Activated T-cell treated with anti-CD3 and anti-CD28 coated beads for 4 hours (primary cell): ENCODE data around the gene SATB1.
"Not testable (repeated sequence)": the region's sequence is repeated elsewhere in the genome, so short reads cannot be mapped to it uniquely, and the experiment has no call there.

Experiments
- DNase-seq: peaks from one replicate; pipeline ENCODE4 v3.0.0-alpha.2; 2020

SATB1 gene

DNA sequence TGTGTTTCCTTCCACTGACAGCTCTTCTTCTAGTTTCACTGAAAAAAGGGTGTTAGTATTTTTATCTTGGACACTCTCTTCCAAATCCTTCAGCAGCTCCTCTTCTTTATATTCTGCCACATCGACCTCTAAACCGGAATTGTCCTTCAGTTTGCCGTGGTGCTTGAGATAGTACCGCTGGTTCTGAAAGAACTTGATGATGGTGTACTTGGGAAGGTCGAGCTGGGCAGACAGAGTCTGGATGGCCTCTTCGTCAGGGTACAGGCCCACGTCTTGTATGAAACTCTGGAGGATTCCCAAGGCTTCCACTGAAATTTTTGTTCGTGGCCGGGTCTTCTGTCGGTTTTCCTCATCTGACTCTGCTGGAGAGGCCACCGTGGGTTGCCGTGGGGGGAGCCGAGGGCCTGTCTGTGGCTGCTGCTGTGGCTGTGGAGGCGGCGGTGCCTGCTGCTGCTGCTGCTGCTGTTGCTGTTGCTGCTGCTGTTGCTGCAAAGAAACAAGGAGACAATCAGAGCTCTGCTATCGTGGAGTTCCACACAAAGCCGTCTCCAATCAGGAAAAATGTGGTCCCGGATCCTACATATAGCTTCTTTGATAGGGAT lies 75.8 kb downstream of the SATB1 start:
- no peak for DNase-seq

DNA sequence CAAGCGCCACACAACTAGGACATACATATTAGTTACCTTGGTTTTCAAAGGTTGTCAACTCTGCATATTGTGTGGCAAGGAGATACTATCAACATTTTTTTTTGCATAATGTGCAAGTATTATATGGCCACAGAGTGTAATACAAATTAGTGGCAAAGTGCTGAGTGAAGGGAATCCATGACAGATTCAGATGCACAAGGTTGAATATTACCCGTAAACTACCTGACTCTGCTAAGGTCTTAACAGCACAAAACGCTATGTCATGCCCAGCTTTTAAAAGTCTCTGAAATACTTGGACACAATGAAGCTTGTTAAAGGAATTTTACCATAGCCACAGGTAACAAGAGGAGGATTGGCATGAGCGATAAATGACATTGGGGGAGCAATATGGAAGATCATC lies 79.0 kb downstream of the SATB1 start:
- no peak for DNase-seq

DNA sequence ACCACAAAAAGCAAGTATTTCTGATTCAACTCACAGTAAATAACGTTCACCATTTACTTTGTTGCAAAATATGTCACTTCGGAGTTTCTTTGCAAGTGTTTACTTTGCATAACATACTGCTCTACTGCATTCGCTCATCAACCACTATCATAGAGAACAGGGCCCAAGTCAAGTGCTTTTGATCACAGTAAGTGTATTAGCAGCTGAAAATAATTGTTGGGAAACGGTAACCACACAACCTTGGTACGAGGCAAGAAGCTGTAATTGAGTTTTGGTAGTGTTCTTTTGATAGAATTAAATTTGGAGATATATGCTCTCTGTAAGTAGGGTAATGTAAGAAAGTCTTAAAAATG lies 80.1 kb downstream of the SATB1 start:
- DNase-seq, result no peak

DNA sequence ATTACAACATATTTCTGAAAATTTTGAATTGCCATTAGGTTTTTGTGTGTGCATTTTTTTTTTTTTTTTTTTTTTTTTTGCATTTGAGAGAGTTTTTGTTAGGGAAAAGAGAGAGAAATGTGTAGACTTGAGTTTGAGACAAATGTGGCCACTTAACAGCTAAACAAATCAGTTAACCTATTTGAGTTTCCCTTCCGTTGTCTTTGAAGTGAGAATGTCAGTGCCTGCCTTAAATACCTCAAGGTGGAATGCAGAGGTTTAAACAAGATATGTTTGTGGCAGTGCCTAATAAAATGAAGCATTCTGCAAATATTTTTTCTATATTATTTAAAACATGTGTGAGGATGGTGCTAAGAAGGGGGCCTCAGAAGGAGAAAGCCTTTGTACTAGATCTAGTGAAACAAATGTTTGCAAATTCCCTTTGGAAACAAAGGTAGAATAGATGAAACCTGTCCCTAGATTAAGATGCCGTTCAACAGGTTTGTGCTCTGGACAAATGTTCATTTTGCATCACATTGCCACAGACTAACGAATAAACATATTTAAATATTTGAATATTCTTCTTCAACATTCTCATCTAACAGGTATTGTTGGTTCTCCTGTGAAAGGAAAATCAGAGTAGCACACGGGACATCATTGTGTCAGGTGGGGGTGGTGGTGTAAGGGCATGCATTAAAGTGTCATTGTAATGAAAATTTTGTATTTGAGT lies 80.7 kb downstream of the SATB1 start:
- no peak for DNase-seq

DNA sequence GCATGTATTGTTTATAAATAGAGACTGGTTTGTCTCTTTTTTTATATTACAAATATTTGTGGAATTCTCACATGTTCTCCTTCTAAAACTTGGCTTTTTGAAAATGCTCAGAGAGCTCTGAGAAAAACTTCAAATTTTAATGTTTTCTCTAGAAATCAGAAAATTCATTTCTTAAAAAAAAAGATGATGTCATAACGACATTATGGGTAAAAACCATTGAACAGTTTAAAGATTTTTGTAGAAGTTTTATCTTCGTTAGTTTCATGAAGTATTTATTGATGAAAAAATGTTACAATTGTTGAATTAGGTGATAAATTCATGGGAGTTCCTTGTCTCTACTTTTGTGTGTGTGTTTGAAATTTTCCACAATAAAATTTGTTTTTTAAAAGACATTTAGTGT lies 81.3 kb downstream of the SATB1 start:
- no peak for DNase-seq

DNA sequence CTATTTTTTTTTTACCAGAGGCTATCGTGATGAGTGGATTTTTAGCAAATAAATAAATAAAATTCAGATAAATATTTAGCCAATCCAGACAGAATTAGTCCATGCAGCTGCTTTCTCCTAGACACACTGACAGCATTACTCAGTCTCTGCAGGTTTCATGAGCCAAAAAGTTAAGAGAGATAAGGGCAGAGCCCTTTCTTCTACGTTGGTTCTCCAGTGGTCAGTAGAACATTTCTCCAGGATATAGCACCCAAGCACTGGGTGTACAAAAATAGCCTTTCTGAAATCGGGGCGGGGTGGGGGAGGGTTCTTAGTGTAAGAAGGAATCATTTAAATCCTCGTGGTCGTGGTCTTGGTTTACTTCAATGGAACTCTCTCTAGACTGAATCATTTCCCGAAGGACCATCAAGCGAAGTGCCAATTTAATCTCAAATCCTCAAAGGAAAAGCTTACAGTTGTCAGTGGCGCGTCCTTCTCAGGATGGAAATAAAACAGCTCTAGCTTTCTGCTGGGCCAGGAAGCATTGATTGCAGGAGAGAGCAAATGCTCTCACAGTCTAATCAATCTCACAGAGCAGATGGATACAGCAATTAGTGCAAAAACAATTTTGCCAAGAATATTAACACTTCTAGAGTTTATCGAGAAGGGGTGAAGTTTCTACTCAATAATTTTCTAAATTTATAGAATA lies 86.2 kb downstream of the SATB1 start:
- DNase-seq, result no peak

DNA sequence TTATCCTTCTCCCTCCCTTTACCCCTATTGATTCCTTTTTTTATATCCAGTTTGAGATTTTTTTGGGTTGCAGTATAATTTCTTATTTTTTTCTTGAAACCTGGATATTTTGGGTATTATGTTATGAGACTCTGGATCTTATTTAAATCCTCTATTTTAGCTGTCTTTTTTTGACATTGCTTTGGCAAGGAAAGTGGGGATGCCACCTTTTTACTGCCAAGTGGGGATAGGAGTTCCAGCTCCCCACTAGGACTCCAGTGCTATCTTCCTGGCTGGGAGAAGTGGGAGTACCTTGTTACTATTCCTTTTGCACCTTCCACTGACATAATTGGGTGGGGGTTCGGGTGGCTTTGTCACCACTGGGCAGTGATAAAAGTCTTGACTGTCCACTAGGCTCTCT lies 87.9 kb downstream of the SATB1 start:
- DNase-seq, result no peak

DNA sequence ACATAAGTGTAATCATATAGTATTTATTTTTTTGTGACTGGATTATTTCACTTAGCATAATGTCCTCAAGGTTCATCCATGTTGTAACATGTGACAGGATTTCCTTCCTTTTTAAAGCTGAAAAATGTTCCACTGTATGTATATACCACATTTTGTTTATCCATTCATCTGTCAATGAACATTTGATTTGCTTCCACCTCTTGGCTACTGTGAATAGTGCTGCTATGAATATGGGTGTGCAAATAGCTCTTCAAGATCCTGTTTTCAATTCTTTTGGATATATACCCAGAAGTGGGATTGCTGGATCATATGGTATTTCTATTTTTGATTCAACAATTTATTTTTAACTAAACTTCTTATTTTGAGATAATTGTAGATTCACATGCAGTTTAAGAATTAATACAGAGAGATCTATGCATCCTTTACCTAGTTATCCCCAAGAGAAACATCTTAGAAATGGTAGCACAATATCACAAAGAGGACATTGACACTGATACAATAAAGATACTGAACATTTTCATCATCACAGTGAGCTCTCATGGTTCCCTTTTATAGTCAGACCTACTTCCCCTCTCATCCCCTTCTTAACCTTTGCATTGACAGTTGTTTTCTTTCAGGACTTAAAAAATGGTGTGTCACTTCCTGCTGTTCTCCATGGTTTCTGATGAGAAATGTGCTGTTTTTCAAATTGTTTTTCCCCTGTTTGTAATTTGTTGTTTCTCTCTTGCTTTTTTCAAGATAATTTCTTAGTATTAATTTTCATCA lies 90.1 kb downstream of the SATB1 start:
- DNase-seq, result no peak

DNA sequence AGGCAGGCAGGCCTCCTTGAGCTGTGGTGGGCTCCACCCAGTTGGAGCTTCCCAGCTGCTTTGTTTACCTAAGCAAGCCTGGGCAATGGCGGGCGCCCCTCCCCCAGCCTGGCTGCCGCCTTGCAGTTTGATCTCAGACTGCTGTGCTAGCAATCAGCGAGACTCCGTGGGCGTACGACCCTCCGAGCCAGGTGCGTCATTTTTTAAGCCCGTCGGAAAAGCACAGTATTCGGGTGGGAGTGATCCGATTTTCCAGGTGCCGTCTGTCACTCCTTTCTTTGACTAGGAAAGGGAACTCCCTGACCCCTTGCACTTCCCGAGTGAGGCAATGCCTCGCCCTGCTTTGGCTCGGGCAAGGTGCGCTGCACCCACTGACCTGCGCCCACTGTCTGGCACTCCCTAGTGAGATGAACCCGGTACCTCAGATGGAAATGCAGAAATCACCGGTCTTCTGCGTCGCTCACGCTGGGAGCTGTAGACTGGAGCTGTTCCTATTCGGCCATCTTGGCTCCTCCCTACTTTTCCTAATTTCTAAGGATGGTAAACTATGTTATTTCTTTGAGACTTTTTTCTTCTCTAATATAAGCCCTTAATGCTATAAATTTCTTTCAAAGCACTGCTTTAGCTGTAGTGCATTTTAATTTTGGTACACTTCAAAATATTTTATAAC lies 94.2 kb downstream of the SATB1 start:
- DNase-seq, result not testable (repeated sequence)

DNA sequence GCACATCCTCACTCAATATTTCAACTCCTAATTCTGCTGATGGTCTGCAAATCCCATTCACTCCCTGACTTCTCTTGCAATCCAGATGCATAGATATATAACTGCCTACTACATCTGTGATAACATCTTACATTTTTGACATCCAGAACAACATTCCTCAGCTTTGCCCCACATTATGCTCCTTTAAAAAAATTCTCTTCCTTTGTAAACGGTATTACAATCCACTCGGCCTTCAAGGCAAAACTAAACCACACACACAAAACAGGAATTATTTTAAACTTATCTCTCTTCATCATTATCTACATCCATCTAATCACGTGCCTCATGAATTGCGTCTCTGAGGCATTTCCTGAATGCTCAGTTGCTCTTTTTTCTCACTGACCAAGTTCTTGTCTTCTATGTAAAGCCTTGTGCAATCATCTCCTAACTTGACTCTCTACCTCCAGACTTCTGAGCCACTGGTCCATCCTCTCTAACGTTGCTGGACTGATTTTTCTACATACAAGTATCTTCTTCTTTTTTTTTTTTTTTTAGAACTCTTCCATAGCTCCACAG lies 117.0 kb downstream of the SATB1 start:
- no peak for DNase-seq

DNA sequence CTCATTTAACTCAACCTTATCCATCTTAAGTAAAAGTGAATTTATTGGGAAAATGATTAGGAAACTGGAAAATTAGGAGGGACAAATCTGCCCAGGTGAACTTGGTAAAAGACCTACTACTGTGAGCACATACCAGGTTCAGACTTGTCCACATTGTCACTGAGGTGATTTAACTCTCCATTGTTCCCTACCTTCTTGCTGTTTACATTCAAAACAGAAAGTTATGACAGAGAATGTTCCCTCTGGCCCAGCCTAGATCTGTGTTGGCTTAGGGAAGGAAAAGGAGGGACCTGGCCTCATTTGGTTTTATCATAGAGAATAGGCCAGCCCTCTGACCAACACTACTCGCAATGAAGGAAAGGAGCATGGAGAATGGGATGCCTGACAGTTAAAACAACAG lies 117.6 kb downstream of the SATB1 start:
- DNase-seq, result no peak

DNA sequence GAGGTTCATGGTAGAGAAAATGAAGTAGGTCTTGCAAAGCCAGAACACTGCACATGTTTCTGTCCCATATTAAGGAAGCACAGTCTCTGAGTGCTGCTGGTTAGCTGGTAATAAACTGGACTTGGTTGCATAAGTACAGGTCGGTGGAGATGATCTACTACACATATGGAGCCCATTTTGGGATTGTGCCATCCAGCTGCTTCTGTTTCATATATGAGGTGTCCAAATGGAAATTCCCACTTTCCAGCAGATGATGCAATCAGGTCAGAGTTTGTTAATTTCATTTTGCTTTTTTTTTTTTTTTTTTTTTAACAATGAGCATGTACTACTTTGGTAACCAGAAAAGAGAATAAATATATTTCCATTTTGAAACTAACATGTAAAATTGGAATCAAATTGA lies 122.6 kb downstream of the SATB1 start:
- DNase-seq, result no peak

DNA sequence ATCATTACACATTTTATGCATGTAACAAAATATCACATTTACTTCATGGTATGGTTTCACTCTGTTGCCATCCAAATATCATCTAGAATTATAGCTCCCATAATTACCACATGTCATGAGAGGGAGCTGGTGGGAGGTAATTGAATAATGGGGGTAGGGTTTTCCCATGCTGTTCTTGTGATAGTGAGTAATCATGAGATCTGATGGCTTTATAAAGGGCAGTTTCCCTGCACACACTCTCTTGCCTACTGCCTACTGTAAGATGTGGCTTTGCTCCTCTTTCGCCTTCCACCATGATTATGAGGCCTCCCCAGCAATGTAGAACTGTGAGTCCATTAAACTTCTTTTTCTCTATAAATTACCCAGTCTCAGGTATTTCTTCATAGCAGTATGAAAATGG lies 123.4 kb downstream of the SATB1 start:
- DNase-seq, result no peak

DNA sequence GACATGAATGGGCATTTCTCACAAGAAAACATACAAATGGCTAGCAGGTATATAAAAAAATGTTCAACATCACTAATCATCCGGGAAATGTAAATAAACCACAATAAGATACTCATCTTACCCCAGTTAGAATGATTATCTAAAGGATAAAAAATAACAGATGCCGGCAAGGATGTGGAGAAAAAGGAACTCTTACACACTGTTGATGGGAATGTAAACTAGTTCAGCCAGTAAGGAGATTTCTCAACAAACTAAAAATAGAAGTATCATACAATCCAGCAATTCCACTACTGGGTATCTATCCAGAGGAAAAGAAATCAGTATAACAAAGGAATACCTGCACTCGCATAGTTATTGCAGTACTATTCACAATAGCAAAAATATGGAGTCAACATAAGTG lies 124.2 kb downstream of the SATB1 start:
- no peak for DNase-seq

DNA sequence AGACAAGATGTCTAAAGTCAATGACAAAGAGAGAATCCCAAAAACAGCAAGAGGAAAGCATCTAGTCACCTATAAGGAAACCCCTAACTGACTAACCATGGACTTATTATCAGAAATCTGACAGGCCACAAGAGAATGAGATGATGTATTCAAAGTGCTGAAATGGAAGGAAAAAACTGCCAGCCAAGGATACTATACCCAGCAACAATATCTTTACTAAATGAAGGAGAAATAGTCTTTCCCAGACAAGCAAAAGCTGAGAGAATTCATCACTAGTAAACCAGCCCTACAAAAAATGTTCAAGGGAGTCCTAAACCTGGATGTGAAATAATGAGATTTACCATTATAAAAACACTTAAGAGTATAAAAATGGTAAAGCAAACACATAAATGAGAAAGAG lies 128.0 kb downstream of the SATB1 start:
- DNase-seq, result no peak
